Activated CD8-positive, alpha-beta memory T cell treated with anti-CD3 and anti-CD28 coated beads, Interleukin-2, amount 50 U/mL, for 4 hours (primary cell): Measurements from ENCODE around the gene IL17A.

Experiments used
- DNase-seq: peaks from one replicate; pipeline ENCODE4 v3.0.0-alpha.2; 2020

The IL17A gene

GRCh38 chr6:52216932-52217575, 30.9 kb downstream of the IL17A start:
- DNase-seq, result no peak

- DNase-seq, result no peak
Measured at GRCh38 chr6:52217761-52218160, 31.6 kb downstream of the IL17A start.

GRCh38 chr6:52221302-52221701, 35.1 kb downstream of the IL17A start:
- no peak for DNase-seq

- DNase-seq, result no peak
Measured at GRCh38 chr6:52227495-52227894, 41.3 kb downstream of the IL17A start.

- DNase-seq, result no peak
Measured at GRCh38 chr6:52230685-52231084, 44.5 kb downstream of the IL17A start.

GRCh38 chr6:52231406-52232127, 45.4 kb downstream of the IL17A start:
- DNase-seq, result no peak

GRCh38 chr6:52233005-52233404, 46.8 kb downstream of the IL17A start:
- DNase-seq, result no peak

- no peak for DNase-seq
Measured at GRCh38 chr6:52233975-52234823, 48.0 kb downstream of the IL17A start.
